Lower lobe of right lung (tissue), 2 donors: ENCODE data around the gene TSPAN9. TPM values are rescaled to one million over a fixed set of nuclear protein-coding genes. Genes with fewer than 3 reads are reported as not detected.

Experiments
- ATAC-seq, 2 donors: fragments of 200-7000 bp; cut with Tn5 transposase; one replicate each; pipeline ENCODE4 v1.9.1; 2020 to 2022; ENCODE audit warnings: mild to moderate bottlenecking in 2 of 2, moderate library complexity in 2 of 2
- DNase-seq: peaks from one replicate; pipeline ENCODE4 v3.0.0-alpha.2; 2020
- H3K27ac ChIP-seq: fragments of 200-600 bp; one replicate; pipeline ENCODE4 v1.8.0; 2022
- H3K27me3 ChIP-seq: fragments of 200-600 bp; one replicate; pipeline ENCODE4 v1.8.0; 2022; ENCODE audit warnings: low read depth
- H3K36me3 ChIP-seq: fragments of 200-600 bp; one replicate; pipeline ENCODE4 v1.8.0; 2022; ENCODE audit warnings: mild to moderate bottlenecking
- H3K4me1 ChIP-seq: fragments of 200-600 bp; one replicate; pipeline ENCODE4 v1.8.0; 2022
- H3K4me3 ChIP-seq: fragments of 200-600 bp; one replicate; pipeline ENCODE4 v1.8.0; 2022; ENCODE audit warnings: mild to moderate bottlenecking
- H3K9me3 ChIP-seq: fragments of 200-600 bp; one replicate; pipeline ENCODE4 v1.8.0; 2022
- CTCF ChIP-seq: fragments of 200-600 bp; IDR thresholded peaks from one replicate; pipeline ENCODE4 v1.8.0; 2022; ENCODE audit warnings: antibody characterized with exemption, mild to moderate bottlenecking
- intact Hi-C: fragments of 100-400 bp; cut with DNase I; formaldehyde crosslinking; loops from one replicate; pipeline ENCODE4 v1.11.0; 2022
- total RNA-seq: library from RNA; stranded (reverse); fragmentation: NEBNext Ultra II Directional; extraction: Animal tissue kit (Norgen Biotek cat#: 25700); gene quantifications from one replicate; pipeline ENCODE4 v1.2.1, GENCODE V29; 2021
- donor health status: DM: no; HTN: yes; CAD: no; lungs with severe emphysema.

Gene TSPAN9
- total RNA-seq, 1 donor from 2014 or later, result 61.1 TPM

GRCh38 chr12:3220382-3221321, 143.5 kb downstream of the TSPAN9 start:
- no peak for TF ChIP-seq CTCF
- H3K27ac ChIP-seq, result no peak overlapping the region
- H3K9me3 ChIP-seq, result no peaks in the 10 kb centered on the region
- H3K4me3 ChIP-seq, result no peak overlapping the region
- H3K27me3 ChIP-seq, result no peaks in the 10 kb centered on the region
- intact Hi-C loops, result no loop called here
- DNase-seq (no peak), ATAC-seq (no peak)
- H3K4me1 ChIP-seq, result peaks cover 46% of the 10 kb centered on the region
- H3K36me3 ChIP-seq, result no peaks in the 10 kb centered on the region

- TF ChIP-seq CTCF, result no peak
- peaks cover 46% of the 10 kb centered on the region for H3K4me1 ChIP-seq
- no peaks in the 10 kb centered on the region for H3K36me3 ChIP-seq
- H3K27ac ChIP-seq, result no peak overlapping the region
- DNase-seq (no peak), ATAC-seq (no peak)
- no peaks in the 10 kb centered on the region for H3K27me3 ChIP-seq
- no peaks in the 10 kb centered on the region for H3K9me3 ChIP-seq
- no peak overlapping the region for H3K4me3 ChIP-seq
- intact Hi-C loops, result no loop called here
Measured at GRCh38 chr12:3222306-3222705, 145.1 kb downstream of the TSPAN9 start.

GRCh38 chr12:3222979-3223378, 145.8 kb downstream of the TSPAN9 start:
- Histone ChIP-seq H3K27ac (no peak overlapping the region), H3K4me1 (peaks cover 39% of the 10 kb centered on the region), H3K36me3 (no peaks in the 10 kb centered on the region), H3K9me3 (no peaks in the 10 kb centered on the region), H3K4me3 (no peak overlapping the region), H3K27me3 (no peaks in the 10 kb centered on the region)
- no peak for TF ChIP-seq CTCF
- intact Hi-C loops, result no loop called here
- ATAC-seq (no peak), DNase-seq (no peak)

- no peak for ATAC-seq
- TF ChIP-seq CTCF, result no peak
- no peak for DNase-seq
Measured at GRCh38 chr12:3223601-3224529, 146.7 kb downstream of the TSPAN9 start.

GRCh38 chr12:3224530-3224903, 147.3 kb downstream of the TSPAN9 start:
- H3K4me1 ChIP-seq, result peaks cover 24% of the 10 kb centered on the region
- intact Hi-C loops, result no loop called here
- H3K9me3 ChIP-seq, result no peaks in the 10 kb centered on the region
- no peaks in the 10 kb centered on the region for H3K27me3 ChIP-seq
- H3K27ac ChIP-seq, result no peak overlapping the region
- ATAC-seq (no peak), DNase-seq (no peak)
- no peak for TF ChIP-seq CTCF
- H3K36me3 ChIP-seq, result no peaks in the 10 kb centered on the region
- H3K4me3 ChIP-seq, result no peak overlapping the region

More at GRCh38 chr12:3223601-3224529, 146.7 kb downstream of the TSPAN9 start:
- Histone ChIP-seq H3K4me3 (no peak overlapping the region), H3K27ac (no peak overlapping the region), H3K4me1 (peaks cover 30% of the 10 kb centered on the region), H3K9me3 (no peaks in the 10 kb centered on the region), H3K36me3 (no peaks in the 10 kb centered on the region), H3K27me3 (no peaks in the 10 kb centered on the region)
- intact Hi-C loops, result no loop called here
